DOHH2 (cell line): Measurements from ENCODE around the gene TRPM2.

ENCODE experiments used
- H3F3A ChIP-seq: fragments of 200-600 bp; sonication (generic), shearing (Covaris generic); 2 replicates; pipeline ENCODE4 v1.6.0; 2016; ENCODE audit warnings: antibody characterized with exemption, mild to moderate bottlenecking; ENCODE audit not compliant: control insufficient read depth, insufficient read depth
- H3K27ac ChIP-seq: fragments of 200-600 bp; sonication (generic); 2 replicates; pipeline ENCODE4 v1.5.1; 2014; ENCODE audit warnings: low read depth, mild to moderate bottlenecking, low read length, moderate library complexity
- H3K27me3 ChIP-seq: fragments of 200-600 bp; sonication (generic); 2 replicates; pipeline ENCODE4 v1.6.1; 2014; ENCODE audit warnings: mild to moderate bottlenecking, low read length, mixed read lengths; ENCODE audit not compliant: control insufficient read depth
- H3K36me3 ChIP-seq: fragments of 200-600 bp; sonication (generic); 2 replicates; pipeline ENCODE4 v1.6.1; 2014; ENCODE audit warnings: mild to moderate bottlenecking, low read length, moderate library complexity, mixed read lengths; ENCODE audit not compliant: control insufficient read depth
- H3K4me1 ChIP-seq: fragments of 200-600 bp; sonication (generic); 2 replicates; pipeline ENCODE4 v1.6.1; 2014; ENCODE audit warnings: mild to moderate bottlenecking, low read length, mixed read lengths; ENCODE audit not compliant: control insufficient read depth
- H3K4me2 ChIP-seq: fragments of 200-600 bp; sonication (generic); 2 replicates; pipeline ENCODE4 v1.6.0; 2014; ENCODE audit warnings: mild to moderate bottlenecking, low read length, moderate library complexity
- H3K4me3 ChIP-seq: fragments of 200-600 bp; sonication (generic); 2 replicates; pipeline ENCODE4 v1.5.1; 2014; ENCODE audit warnings: mild to moderate bottlenecking, low read length, mixed read lengths
- H3K79me2 ChIP-seq: fragments of 200-600 bp; sonication (generic); 2 replicates; pipeline ENCODE4 v1.6.1; 2014; ENCODE audit warnings: mild to moderate bottlenecking, low read length, mixed read lengths; ENCODE audit not compliant: control insufficient read depth
- H3K9me2 ChIP-seq: fragments of 200-600 bp; sonication (generic); replicated peaks from 2 replicates; pipeline ENCODE4 v1.6.1; 2014; ENCODE audit warnings: mild to moderate bottlenecking, low read length, mixed read lengths; ENCODE audit not compliant: control insufficient read depth
- H3K9me3 ChIP-seq: fragments of 200-600 bp; sonication (generic); 2 replicates; pipeline ENCODE4 v1.6.1; 2014; ENCODE audit warnings: antibody characterized with exemption, low read length, mixed read lengths; ENCODE audit not compliant: control insufficient read depth, insufficient read depth
- H4K20me1 ChIP-seq: fragments of 200-600 bp; sonication (generic); 2 replicates; pipeline ENCODE4 v1.6.0; 2014; ENCODE audit warnings: low read depth, mild to moderate bottlenecking, antibody characterized with exemption, low read length, moderate library complexity; ENCODE audit not compliant: control insufficient read depth, insufficient read depth
- CTCF ChIP-seq: fragments of 200-600 bp; sonication (generic); IDR thresholded peaks from one replicate; pipeline ENCODE4 v1.5.1; 2014; ENCODE audit warnings: antibody characterized with exemption, mild to moderate bottlenecking, low read depth, low read length; ENCODE audit not compliant: poor library complexity, severe bottlenecking
- EZH2phosphoT487 ChIP-seq: fragments of 200-600 bp; sonication (generic); IDR thresholded peaks from 2 replicates; pipeline ENCODE4 v1.6.1; 2017; ENCODE audit warnings: borderline replicate concordance, mild to moderate bottlenecking, antibody characterized with exemption, low read length, moderate library complexity, mixed read lengths

TRPM2 gene

GRCh38 chr21:44326716-44327602 lies 26.5 kb upstream of the TRPM2 start:
- Histone ChIP-seq H3K36me3 (peaks cover 52% of the 10 kb centered on the region), H3K27ac (no peak overlapping the region)

GRCh38 chr21:44327603-44327974 lies 25.8 kb upstream of the TRPM2 start:
- no peaks in the 10 kb centered on the region for H3K4me1 ChIP-seq
- H3K36me3 ChIP-seq, result peaks cover 45% of the 10 kb centered on the region
- no peaks in the 10 kb centered on the region for H3K9me3 ChIP-seq
- no peaks in the 10 kb centered on the region for H3K9me2 ChIP-seq
- peaks cover 3% of the 10 kb centered on the region; the same call in 1 of the 2 replicates for H3F3A ChIP-seq
- no peaks in the 10 kb centered on the region for H3K79me2 ChIP-seq
- H3K27ac ChIP-seq, result no peak overlapping the region
- no peaks in the 10 kb centered on the region for H3K27me3 ChIP-seq
- no peak for TF ChIP-seq EZH2phosphoT487
- no peak for TF ChIP-seq CTCF
- H3K4me2 ChIP-seq, result no peak overlapping the region
- peaks cover 6% of the 10 kb centered on the region; the same call in 1 of the 2 replicates for H4K20me1 ChIP-seq
- no peak overlapping the region for H3K4me3 ChIP-seq

More at GRCh38 chr21:44326716-44327602, 26.5 kb upstream of the TRPM2 start:
- H3K79me2 ChIP-seq, result no peaks in the 10 kb centered on the region
- no peak overlapping the region for H3K4me3 ChIP-seq
- H3K9me3 ChIP-seq, result no peaks in the 10 kb centered on the region
- H3K9me2 ChIP-seq, result no peaks in the 10 kb centered on the region
- H3F3A ChIP-seq, result peaks cover 3% of the 10 kb centered on the region; the same call in 1 of the 2 replicates
- H3K4me1 ChIP-seq, result no peaks in the 10 kb centered on the region
- TF ChIP-seq CTCF (no peak), EZH2phosphoT487 (no peak)
- H4K20me1 ChIP-seq, result peaks cover 6% of the 10 kb centered on the region; the same call in 1 of the 2 replicates
- no peaks in the 10 kb centered on the region for H3K27me3 ChIP-seq
- no peak overlapping the region for H3K4me2 ChIP-seq

GRCh38 chr21:44328242-44328895 lies 25.1 kb upstream of the TRPM2 start:
- H3K9me3 ChIP-seq, result no peaks in the 10 kb centered on the region
- peaks cover 39% of the 10 kb centered on the region for H3K36me3 ChIP-seq
- H3K4me1 ChIP-seq, result no peaks in the 10 kb centered on the region
- no peak for TF ChIP-seq EZH2phosphoT487
- TF ChIP-seq CTCF, result no peak
- H3K4me2 ChIP-seq, result no peak overlapping the region
- H3K79me2 ChIP-seq, result no peaks in the 10 kb centered on the region
- H3K27me3 ChIP-seq, result no peaks in the 10 kb centered on the region
- H4K20me1 ChIP-seq, result peaks cover 6% of the 10 kb centered on the region; the same call in 1 of the 2 replicates
- no peaks in the 10 kb centered on the region for H3K9me2 ChIP-seq
- H3K4me3 ChIP-seq, result no peak overlapping the region
- peaks cover 3% of the 10 kb centered on the region; the same call in 1 of the 2 replicates for H3F3A ChIP-seq
- H3K27ac ChIP-seq, result no peak overlapping the region
